NT2/D1 (cell line): ENCODE measurements around the gene TTLL11.
"Not testable (repeated sequence)": the region's sequence is repeated elsewhere in the genome, so short reads cannot be mapped to it uniquely, and the experiment has no call there.

Experiments
- SUZ12 ChIP-seq: IDR thresholded peaks from 2 replicates; pipeline ENCODE4 v1.6.1; 2011; ENCODE audit not compliant: insufficient read length, insufficient read depth; ENCODE audit errors: extremely low read depth
- YY1 ChIP-seq: IDR thresholded peaks from 2 replicates; pipeline ENCODE4 v1.6.1; 2011; ENCODE audit not compliant: insufficient read length, insufficient read depth
- ZNF274 ChIP-seq: IDR thresholded peaks from 2 replicates; pipeline ENCODE4 v1.6.1; 2011; ENCODE audit warnings: mild to moderate bottlenecking, low read depth, low read length

GRCh38 chr9:121792476-121792875 lies 300.6 kb downstream of the TTLL11 start:
- not testable (repeated sequence) for TF ChIP-seq ZNF274, SUZ12, YY1
